Gastroesophageal sphincter (tissue), 3 donors: ENCODE data around the gene GLB1L2.

Source experiments
- EP300 ChIP-seq: sonication (generic); formaldehyde crosslinking; IDR thresholded peaks from one replicate; pipeline ENCODE4 v1.6.1; 2017; ENCODE audit warnings: antibody characterized with exemption, mild to moderate bottlenecking
- POLR2A ChIP-seq, 2 donors: fragments of 450-650 bp; IDR thresholded peaks; one replicate each; pipeline ENCODE4 v1.6.1; 2017; ENCODE audit warnings: antibody characterized with exemption in 2 of 2, mild to moderate bottlenecking in 2 of 2, moderate library complexity in 1 of 2
- TF ChIP-seq, protein P1 (sequence below), 4 experiments: fragments of 200-600 bp in 2 of 4; fragments of 450-650 bp in 2 of 4; sonication (generic) in 1 of 4; IDR thresholded peaks; one replicate each; pipeline ENCODE4 v1.5.1; 2017 to 2019; ENCODE audit warnings: antibody characterized with exemption in 4 of 4, mild to moderate bottlenecking in 2 of 4, moderate library complexity in 2 of 4

DNA sequence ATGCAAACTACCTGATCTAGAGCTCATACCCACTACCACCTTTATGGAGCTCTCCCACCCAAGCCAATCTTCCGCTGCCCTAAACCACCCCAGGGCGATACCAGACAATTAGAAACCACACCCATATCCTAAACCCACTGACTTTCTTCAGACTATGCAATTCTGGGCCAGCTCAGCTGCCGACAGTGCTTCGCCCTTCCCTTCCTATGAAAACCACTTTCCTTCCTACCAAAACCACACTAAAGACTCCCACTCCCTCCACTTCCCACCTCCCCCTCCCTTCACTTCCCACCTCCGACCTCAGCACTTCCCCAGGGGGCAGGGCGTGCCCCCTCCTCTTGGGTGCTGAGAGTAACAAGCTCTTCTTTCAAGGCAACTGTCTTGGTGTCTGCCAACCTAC, 55.2 kb downstream of the GLB1L2 start:
- TF ChIP-seq, protein P1, sequence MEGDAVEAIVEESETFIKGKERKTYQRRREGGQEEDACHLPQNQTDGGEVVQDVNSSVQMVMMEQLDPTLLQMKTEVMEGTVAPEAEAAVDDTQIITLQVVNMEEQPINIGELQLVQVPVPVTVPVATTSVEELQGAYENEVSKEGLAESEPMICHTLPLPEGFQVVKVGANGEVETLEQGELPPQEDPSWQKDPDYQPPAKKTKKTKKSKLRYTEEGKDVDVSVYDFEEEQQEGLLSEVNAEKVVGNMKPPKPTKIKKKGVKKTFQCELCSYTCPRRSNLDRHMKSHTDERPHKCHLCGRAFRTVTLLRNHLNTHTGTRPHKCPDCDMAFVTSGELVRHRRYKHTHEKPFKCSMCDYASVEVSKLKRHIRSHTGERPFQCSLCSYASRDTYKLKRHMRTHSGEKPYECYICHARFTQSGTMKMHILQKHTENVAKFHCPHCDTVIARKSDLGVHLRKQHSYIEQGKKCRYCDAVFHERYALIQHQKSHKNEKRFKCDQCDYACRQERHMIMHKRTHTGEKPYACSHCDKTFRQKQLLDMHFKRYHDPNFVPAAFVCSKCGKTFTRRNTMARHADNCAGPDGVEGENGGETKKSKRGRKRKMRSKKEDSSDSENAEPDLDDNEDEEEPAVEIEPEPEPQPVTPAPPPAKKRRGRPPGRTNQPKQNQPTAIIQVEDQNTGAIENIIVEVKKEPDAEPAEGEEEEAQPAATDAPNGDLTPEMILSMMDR (IDR thresholded peaks at IDR 0.05) = no peak
- TF ChIP-seq POLR2A (IDR thresholded peaks at IDR 0.05) = no peak
- TF ChIP-seq EP300 = no peak
